Measurements from ENCODE around the gene PDZD2.
"Not testable (repeated sequence)": the region's sequence is repeated elsewhere in the genome, so short reads cannot be mapped to it uniquely, and the experiment has no call there.

The PDZD2 gene

GRCh38 chr5:31731016-31731415, 92.1 kb downstream of the PDZD2 start:
- no peak overlapping the region for H2BK120ac ChIP-seq (ENCODE audit: insufficient read depth, low read length, poor library complexity)
- no peak overlapping the region for H3K4me2 ChIP-seq (ENCODE audit: low read length)
- H3K4ac ChIP-seq (ENCODE audit: low read depth, low read length) = no peak overlapping the region
- no peak overlapping the region for H3K4me3 ChIP-seq (ENCODE audit: low read depth, low read length)
- H3K23ac ChIP-seq (ENCODE audit: low read length) = no peak overlapping the region
- no peak overlapping the region for H2BK5ac ChIP-seq (ENCODE audit: low read depth, low read length, poor library complexity)
- H3K36me3 ChIP-seq (ENCODE audit: control insufficient read depth in 1 of 2, insufficient read depth in 2 of 2, low read length in 2 of 2) = no peaks in the 10 kb centered on the region
- no peak overlapping the region for H2AK5ac ChIP-seq (ENCODE audit: low read length)
- no peak overlapping the region for H3K9ac ChIP-seq (ENCODE audit: low read length)
- WGBS (ENCODE audit: extremely low coverage, insufficient coverage, insufficient read length) = no CpG with 5 or more reads among the region's 3 CpGs
- H2AFZ ChIP-seq (ENCODE audit: insufficient read depth, low read length, poor library complexity) = no peak overlapping the region
- H3K79me1 ChIP-seq (ENCODE audit: low read length) = no peaks in the 10 kb centered on the region
- H2BK12ac ChIP-seq (ENCODE audit: low read length) = no peak overlapping the region
- no peak overlapping the region for H3K14ac ChIP-seq (ENCODE audit: low read length)
- no peak overlapping the region for H3K18ac ChIP-seq (ENCODE audit: low read length)
- H4K8ac ChIP-seq (ENCODE audit: low read depth, low read length) = no peak overlapping the region
- no peak overlapping the region for H4K12ac ChIP-seq (ENCODE audit: low read depth, low read length)
- no peak for DNase-seq
- no peak overlapping the region for H4K91ac ChIP-seq (ENCODE audit: low read depth, low read length)
- H3K27ac ChIP-seq (ENCODE audit: low read depth, low read length) = no peak overlapping the region
- H3K9me3 ChIP-seq (ENCODE audit: insufficient read depth, low read depth, low read length) = no peaks in the 10 kb centered on the region
- H3K79me2 ChIP-seq (ENCODE audit: control insufficient read depth, insufficient read depth, low read length, poor library complexity) = no peaks in the 10 kb centered on the region
- H3K27me3 ChIP-seq (ENCODE audit: insufficient read depth, low read length) = no peaks in the 10 kb centered on the region
- no peaks in the 10 kb centered on the region for H3K4me1 ChIP-seq (ENCODE audit: control insufficient read depth in 1 of 2, insufficient read depth in 2 of 2, low read length in 2 of 2)

GRCh38 chr5:31731710-31732301, 92.9 kb downstream of the PDZD2 start:
- Histone ChIP-seq H3K4me1 (ENCODE audit: control insufficient read depth in 1 of 2, insufficient read depth in 2 of 2, low read length in 2 of 2) (no peaks in the 10 kb centered on the region), H2BK120ac (ENCODE audit: insufficient read depth, low read length, poor library complexity) (no peak overlapping the region), H3K79me1 (ENCODE audit: low read length) (no peaks in the 10 kb centered on the region), H2BK12ac (ENCODE audit: low read length) (no peak overlapping the region), H3K4me2 (ENCODE audit: low read length) (no peak overlapping the region), H3K79me2 (ENCODE audit: control insufficient read depth, insufficient read depth, low read length, poor library complexity) (no peaks in the 10 kb centered on the region), H3K9me3 (ENCODE audit: insufficient read depth, low read depth, low read length) (no peaks in the 10 kb centered on the region), H4K91ac (ENCODE audit: low read depth, low read length) (no peak overlapping the region), H3K27me3 (ENCODE audit: insufficient read depth, low read length) (no peaks in the 10 kb centered on the region), H3K23ac (ENCODE audit: low read length) (no peak overlapping the region), H2AFZ (ENCODE audit: insufficient read depth, low read length, poor library complexity) (no peak overlapping the region), H4K8ac (ENCODE audit: low read depth, low read length) (no peak overlapping the region), H2AK5ac (ENCODE audit: low read length) (no peak overlapping the region), H3K9ac (ENCODE audit: low read length) (no peak overlapping the region), H3K36me3 (ENCODE audit: control insufficient read depth in 1 of 2, insufficient read depth in 2 of 2, low read length in 2 of 2) (no peaks in the 10 kb centered on the region), H3K4me3 (ENCODE audit: low read depth, low read length) (no peak overlapping the region), H4K12ac (ENCODE audit: low read depth, low read length) (no peak overlapping the region), H3K27ac (ENCODE audit: low read depth, low read length) (no peak overlapping the region), H3K4ac (ENCODE audit: low read depth, low read length) (no peak overlapping the region), H3K14ac (ENCODE audit: low read length) (no peak overlapping the region), H3K18ac (ENCODE audit: low read length) (no peak overlapping the region), H2BK5ac (ENCODE audit: low read depth, low read length, poor library complexity) (no peak overlapping the region)
- no peak for DNase-seq
- WGBS (ENCODE audit: extremely low coverage, insufficient coverage, insufficient read length) = no CpG with 5 or more reads among the region's 3 CpGs

DNA sequence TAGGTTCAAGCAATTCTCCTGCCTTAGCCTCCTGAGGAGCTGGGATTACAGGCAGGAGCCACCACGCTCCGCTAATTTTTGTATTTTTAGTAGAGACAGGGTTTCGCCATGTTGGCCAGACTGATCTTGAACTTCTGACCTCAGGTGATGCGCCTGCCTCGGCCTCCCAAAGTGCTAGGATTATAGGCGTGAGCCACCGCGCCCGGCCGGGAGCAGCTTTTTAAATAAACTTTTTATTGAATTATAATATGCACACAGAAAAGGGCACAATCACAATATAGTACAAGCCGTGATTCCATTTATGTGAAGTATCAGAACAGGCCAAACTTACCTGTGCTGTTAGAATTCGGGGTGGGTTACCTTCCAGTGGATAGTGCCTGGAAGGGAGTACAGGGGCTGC, 93.9 kb downstream of the PDZD2 start:
- not testable (repeated sequence) for H3K27ac ChIP-seq (ENCODE audit: low read depth, low read length); H3K36me3 ChIP-seq (ENCODE audit: control insufficient read depth in 1 of 2, insufficient read depth in 2 of 2, low read length in 2 of 2); H2AK5ac ChIP-seq (ENCODE audit: low read length); H3K4ac ChIP-seq (ENCODE audit: low read depth, low read length); H3K4me2 ChIP-seq (ENCODE audit: low read length); H2BK12ac ChIP-seq (ENCODE audit: low read length); H4K12ac ChIP-seq (ENCODE audit: low read depth, low read length); H2AFZ ChIP-seq (ENCODE audit: insufficient read depth, low read length, poor library complexity); H3K4me3 ChIP-seq (ENCODE audit: low read depth, low read length); H3K4me1 ChIP-seq (ENCODE audit: control insufficient read depth in 1 of 2, insufficient read depth in 2 of 2, low read length in 2 of 2); H4K91ac ChIP-seq (ENCODE audit: low read depth, low read length); H3K27me3 ChIP-seq (ENCODE audit: insufficient read depth, low read length); H3K9ac ChIP-seq (ENCODE audit: low read length); H3K18ac ChIP-seq (ENCODE audit: low read length); H4K8ac ChIP-seq (ENCODE audit: low read depth, low read length); H3K79me1 ChIP-seq (ENCODE audit: low read length); H3K23ac ChIP-seq (ENCODE audit: low read length); H3K14ac ChIP-seq (ENCODE audit: low read length); H3K79me2 ChIP-seq (ENCODE audit: control insufficient read depth, insufficient read depth, low read length, poor library complexity); H2BK120ac ChIP-seq (ENCODE audit: insufficient read depth, low read length, poor library complexity); H2BK5ac ChIP-seq (ENCODE audit: low read depth, low read length, poor library complexity); DNase-seq; H3K9me3 ChIP-seq (ENCODE audit: insufficient read depth, low read depth, low read length)
- no CpG with 5 or more reads among the region's 12 CpGs for whole genome bisulfite sequencing (ENCODE audit: extremely low coverage, insufficient coverage, insufficient read length)

- Histone ChIP-seq H3K4me1 (ENCODE audit: control insufficient read depth in 1 of 2, insufficient read depth in 2 of 2, low read length in 2 of 2) (no peaks in the 10 kb centered on the region), H3K14ac (ENCODE audit: low read length) (no peak overlapping the region), H3K27ac (ENCODE audit: low read depth, low read length) (no peak overlapping the region), H3K4me2 (ENCODE audit: low read length) (no peak overlapping the region), H2BK12ac (ENCODE audit: low read length) (no peak overlapping the region), H3K4me3 (ENCODE audit: low read depth, low read length) (no peak overlapping the region), H4K8ac (ENCODE audit: low read depth, low read length) (no peak overlapping the region), H3K79me2 (ENCODE audit: control insufficient read depth, insufficient read depth, low read length, poor library complexity) (no peaks in the 10 kb centered on the region), H3K79me1 (ENCODE audit: low read length) (no peaks in the 10 kb centered on the region), H2BK5ac (ENCODE audit: low read depth, low read length, poor library complexity) (no peak overlapping the region), H2AK5ac (ENCODE audit: low read length) (no peak overlapping the region), H3K23ac (ENCODE audit: low read length) (no peak overlapping the region), H2AFZ (ENCODE audit: insufficient read depth, low read length, poor library complexity) (no peak overlapping the region), H4K12ac (ENCODE audit: low read depth, low read length) (no peak overlapping the region), H3K9me3 (ENCODE audit: insufficient read depth, low read depth, low read length) (no peaks in the 10 kb centered on the region), H3K4ac (ENCODE audit: low read depth, low read length) (no peak overlapping the region), H2BK120ac (ENCODE audit: insufficient read depth, low read length, poor library complexity) (no peak overlapping the region), H3K9ac (ENCODE audit: low read length) (no peak overlapping the region), H4K91ac (ENCODE audit: low read depth, low read length) (no peak overlapping the region), H3K18ac (ENCODE audit: low read length) (no peak overlapping the region), H3K36me3 (ENCODE audit: control insufficient read depth in 1 of 2, insufficient read depth in 2 of 2, low read length in 2 of 2) (no peaks in the 10 kb centered on the region), H3K27me3 (ENCODE audit: insufficient read depth, low read length) (no peaks in the 10 kb centered on the region)
- DNase-seq = no peak
- WGBS (ENCODE audit: extremely low coverage, insufficient coverage, insufficient read length) = no CpG with 5 or more reads among the region's 11 CpGs
These were observed 94.4 kb downstream of the PDZD2 start for GRCh38 chr5:31733371-31733770.
